ENCODE data around the gene SUGP1.

SUGP1 gene

GRCh38 chr19:19230999-19231398, 89.3 kb downstream of the SUGP1 start:
- no peak for DNase-seq (ENCODE audit: low read depth, low spot score)

- no peak for DNase-seq (ENCODE audit: low read depth, low spot score)
Observed at GRCh38 chr19:19229701-19230100, 90.6 kb downstream of the SUGP1 start.

- no peak for DNase-seq (ENCODE audit: low read depth, low spot score)
Observed at GRCh38 chr19:19227217-19227616, 93.1 kb downstream of the SUGP1 start.

- DNase-seq (ENCODE audit: low read depth, low spot score), result no peak
Observed at GRCh38 chr19:19226663-19227062, 93.6 kb downstream of the SUGP1 start.

- no peak for DNase-seq (ENCODE audit: low read depth, low spot score)
Observed at GRCh38 chr19:19226204-19226603, 94.1 kb downstream of the SUGP1 start.
